Ascending aorta (tissue), 2 donors: Measurements from ENCODE around the gene PFDN5. TPM values are rescaled to one million over a fixed set of nuclear protein-coding genes. Genes with fewer than 3 reads are reported as not detected.
"Not testable (repeated sequence)": the region's sequence is repeated elsewhere in the genome, so short reads cannot be mapped to it uniquely, and the experiment has no call there.

Source experiments
- DNase-seq, 2 donors: peaks; one replicate each; pipeline ENCODE4 v3.0.0-alpha.2; 2019; ENCODE audit warnings: low spot score in 2 of 2
- H3K27ac ChIP-seq, 2 donors: fragments of 200-600 bp; sonication (generic); one replicate each; pipeline ENCODE4 v1.5.1; 2016 to 2017; ENCODE audit warnings: mild to moderate bottlenecking in 1 of 2
- H3K27me3 ChIP-seq: fragments of 200-600 bp; sonication (generic); one replicate; pipeline ENCODE4 v1.5.1; 2017
- H3K36me3 ChIP-seq, 2 donors: fragments of 200-600 bp; sonication (generic); one replicate each; pipeline ENCODE4 v1.5.1; 2016
- H3K4me1 ChIP-seq, 2 donors: fragments of 200-600 bp; sonication (generic); one replicate each; pipeline ENCODE4 v1.5.1; 2016 to 2017; ENCODE audit warnings: mild to moderate bottlenecking in 1 of 2
- H3K4me3 ChIP-seq, 2 donors: fragments of 200-600 bp; sonication (generic); one replicate each; pipeline ENCODE4 v1.5.1; 2016 to 2017; ENCODE audit warnings: mild to moderate bottlenecking in 1 of 2
- H3K9me3 ChIP-seq, 2 donors: fragments of 200-600 bp; sonication (generic); one replicate each; pipeline ENCODE4 v1.5.1; 2016
- CTCF ChIP-seq, 3 experiments: fragments of 200-600 bp in 2 of 3; fragments of 450-650 bp in 1 of 3; sonication (generic) in 2 of 3; IDR thresholded peaks; one replicate each; pipeline ENCODE4 v1.5.1; 2016 to 2019; ENCODE audit warnings: antibody characterized with exemption in 3 of 3, mild to moderate bottlenecking in 1 of 3, moderate library complexity in 1 of 3
- intact Hi-C: fragments of 100-400 bp; cut with DNase I; formaldehyde crosslinking; loops from one replicate; pipeline ENCODE4 v1.15.1; 2023
- total RNA-seq: library from RNA; depleted of rRNA; stranded (reverse); fragments of >200 nt; gene quantifications from one replicate; pipeline ENCODE4 v1.1.0, GENCODE V29; 2016

Gene PFDN5
- total RNA-seq, 1 donor from 2014 or later: 187 TPM

DNA sequence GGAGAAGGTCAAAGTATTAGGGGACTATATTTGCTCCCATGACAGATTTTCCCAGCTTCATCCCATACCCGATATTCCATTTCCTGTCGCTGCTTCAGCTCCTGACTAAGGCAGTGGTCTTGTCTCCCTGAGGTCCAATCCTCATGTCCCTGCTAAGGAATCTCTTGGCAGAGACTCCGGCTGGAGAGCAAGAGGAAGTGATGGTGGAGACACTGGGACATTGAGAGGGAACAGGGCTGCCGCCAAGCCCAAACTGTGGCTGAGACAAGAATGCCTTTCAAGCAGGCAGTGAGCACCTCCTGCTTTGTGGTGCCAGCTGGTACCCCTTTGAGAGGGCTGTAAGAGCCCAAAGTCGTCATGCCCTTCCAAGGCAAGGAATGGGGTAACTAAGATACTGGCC, 35.3 kb downstream of the PFDN5 start:
- Histone ChIP-seq H3K27ac (no peak overlapping the region), H3K4me3 (no peak overlapping the region), H3K9me3 (no peaks in the 10 kb centered on the region), H3K36me3 (no peaks in the 10 kb centered on the region), H3K27me3 (peaks cover 6% of the 10 kb centered on the region), H3K4me1 (peaks cover 0 to 5% of the 10 kb centered on the region in 2 donors)
- no peak for DNase-seq
- intact Hi-C loops: no loop called here
- no peak for TF ChIP-seq CTCF (IDR thresholded peaks at IDR 0.05)

- DNase-seq, H3K36me3 ChIP-seq, intact Hi-C loops, H3K27me3 ChIP-seq, H3K27ac ChIP-seq, H3K4me1 ChIP-seq, H3K4me3 ChIP-seq, H3K9me3 ChIP-seq: not testable (repeated sequence)
Observed at GRCh38 chr12:53332339-53332738, 37.0 kb downstream of the PFDN5 start.

- Histone ChIP-seq H3K27ac (no peak overlapping the region), H3K36me3 (no peaks in the 10 kb centered on the region), H3K4me1 (no peaks in the 10 kb centered on the region), H3K4me3 (no peak overlapping the region), H3K9me3 (no peaks in the 10 kb centered on the region), H3K27me3 (peaks cover 6% of the 10 kb centered on the region)
- TF ChIP-seq CTCF (IDR thresholded peaks at IDR 0.05): no peak
- intact Hi-C loops: no loop called here
- DNase-seq: no peak
Observed at GRCh38 chr12:53332744-53333143, 37.4 kb downstream of the PFDN5 start.

- no peaks in the 10 kb centered on the region for H3K4me1 ChIP-seq
- DNase-seq: no peak
- H3K27me3 ChIP-seq: peaks cover 6% of the 10 kb centered on the region
- no peaks in the 10 kb centered on the region for H3K9me3 ChIP-seq
- H3K27ac ChIP-seq: no peak overlapping the region
- H3K36me3 ChIP-seq: no peaks in the 10 kb centered on the region
- intact Hi-C loops: no loop called here
- H3K4me3 ChIP-seq: no peak overlapping the region
- TF ChIP-seq CTCF (IDR thresholded peaks at IDR 0.05): no peak
Observed at GRCh38 chr12:53333289-53333688, 37.9 kb downstream of the PFDN5 start.

DNA sequence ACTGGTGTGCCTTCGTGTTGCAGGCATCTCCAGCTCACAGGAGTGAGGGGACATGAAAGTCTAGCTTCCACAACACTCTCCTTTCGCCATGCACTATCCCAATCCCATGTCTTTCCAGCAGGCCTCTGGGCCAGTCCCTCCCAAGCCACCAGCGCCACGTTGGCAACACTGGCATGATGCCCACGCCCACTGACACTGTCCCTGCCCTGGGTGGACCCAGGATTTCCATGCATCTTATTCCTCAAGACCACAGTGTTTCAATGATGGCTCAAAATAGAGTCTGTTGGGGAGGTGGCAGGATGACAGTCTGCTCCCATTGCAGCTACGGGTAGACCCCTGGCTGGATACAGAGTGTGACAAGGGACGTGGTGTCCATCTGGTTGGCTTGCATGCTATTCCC, 38.5 kb downstream of the PFDN5 start:
- Histone ChIP-seq H3K27me3 (peaks cover 6% of the 10 kb centered on the region), H3K4me3 (no peak overlapping the region), H3K27ac (no peak overlapping the region), H3K4me1 (no peaks in the 10 kb centered on the region), H3K9me3 (no peaks in the 10 kb centered on the region), H3K36me3 (no peaks in the 10 kb centered on the region)
- intact Hi-C loops: no loop called here
- no peak for DNase-seq
- TF ChIP-seq CTCF (IDR thresholded peaks at IDR 0.05): no peak

- Histone ChIP-seq H3K36me3 (no peaks in the 10 kb centered on the region), H3K27me3 (peaks cover 6% of the 10 kb centered on the region), H3K4me3 (no peak overlapping the region), H3K9me3 (no peaks in the 10 kb centered on the region), H3K27ac (no peak overlapping the region), H3K4me1 (no peaks in the 10 kb centered on the region)
- intact Hi-C loops: no loop called here
- no peak for DNase-seq
- no peak for TF ChIP-seq CTCF (IDR thresholded peaks at IDR 0.05)
Observed at GRCh38 chr12:53334822-53335221, 39.5 kb downstream of the PFDN5 start.
